ENCODE data around the gene CDC42SE2. TPM values are rescaled to one million over a fixed set of nuclear protein-coding genes. Genes with fewer than 3 reads are reported as not detected.
"Not testable (repeated sequence)": the region's sequence is repeated elsewhere in the genome, so short reads cannot be mapped to it uniquely, and the experiment has no call there.

CDC42SE2 gene
- polyA plus RNA-seq, 1 experiment, result 27.4 TPM

GRCh38 chr5:131305138-131305689, 41.4 kb downstream of the CDC42SE2 start:
- TF ChIP-seq, protein P1, sequence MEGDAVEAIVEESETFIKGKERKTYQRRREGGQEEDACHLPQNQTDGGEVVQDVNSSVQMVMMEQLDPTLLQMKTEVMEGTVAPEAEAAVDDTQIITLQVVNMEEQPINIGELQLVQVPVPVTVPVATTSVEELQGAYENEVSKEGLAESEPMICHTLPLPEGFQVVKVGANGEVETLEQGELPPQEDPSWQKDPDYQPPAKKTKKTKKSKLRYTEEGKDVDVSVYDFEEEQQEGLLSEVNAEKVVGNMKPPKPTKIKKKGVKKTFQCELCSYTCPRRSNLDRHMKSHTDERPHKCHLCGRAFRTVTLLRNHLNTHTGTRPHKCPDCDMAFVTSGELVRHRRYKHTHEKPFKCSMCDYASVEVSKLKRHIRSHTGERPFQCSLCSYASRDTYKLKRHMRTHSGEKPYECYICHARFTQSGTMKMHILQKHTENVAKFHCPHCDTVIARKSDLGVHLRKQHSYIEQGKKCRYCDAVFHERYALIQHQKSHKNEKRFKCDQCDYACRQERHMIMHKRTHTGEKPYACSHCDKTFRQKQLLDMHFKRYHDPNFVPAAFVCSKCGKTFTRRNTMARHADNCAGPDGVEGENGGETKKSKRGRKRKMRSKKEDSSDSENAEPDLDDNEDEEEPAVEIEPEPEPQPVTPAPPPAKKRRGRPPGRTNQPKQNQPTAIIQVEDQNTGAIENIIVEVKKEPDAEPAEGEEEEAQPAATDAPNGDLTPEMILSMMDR (IDR thresholded peaks at IDR 0.05; ENCODE audit: low read depth, low read length), result no peak
- H3K27ac ChIP-seq (ENCODE audit: low read depth, low read length), result no peak overlapping the region
- no peak for DNase-seq (ENCODE audit: low read depth, low spot score)
- H3K27me3 ChIP-seq (ENCODE audit: control insufficient read depth, insufficient read depth, low read length), result no peaks in the 10 kb centered on the region
- H3K9me3 ChIP-seq (ENCODE audit: control insufficient read depth, insufficient read depth, low read length), result no peaks in the 10 kb centered on the region
- H3K4me3 ChIP-seq (ENCODE audit: low read depth, low read length), result no peak overlapping the region
- ChIA-PET POLR2A (no interaction called here), CTCF (interaction anchor here (0.6 kb wide), 1 partner anchor 20 kb away, joined by 5 read pairs; no protein-coding TSS in a partner anchor)

DNA sequence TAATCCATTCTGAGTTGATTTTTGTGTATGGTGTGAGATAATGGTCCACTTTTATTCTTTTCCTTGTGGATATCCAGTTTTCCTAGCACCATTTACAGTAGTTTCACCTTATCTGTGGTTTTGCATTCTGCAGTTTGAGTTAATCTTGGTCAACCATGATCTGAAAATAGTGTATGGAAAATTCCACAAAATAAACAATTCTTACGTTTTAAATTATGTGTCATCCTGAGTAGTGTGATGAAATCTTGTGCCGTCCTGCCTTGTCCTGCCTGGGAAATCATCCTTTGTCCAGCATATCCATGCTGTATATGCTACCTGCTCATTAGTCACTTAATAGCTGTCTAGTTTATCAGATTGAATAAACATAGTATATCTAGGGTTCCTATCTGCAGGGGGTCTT, 42.1 kb downstream of the CDC42SE2 start:
- DNase-seq (ENCODE audit: low read depth, low spot score), result no peak
- no peak overlapping the region for H3K27ac ChIP-seq (ENCODE audit: low read depth, low read length)
- no peaks in the 10 kb centered on the region for H3K27me3 ChIP-seq (ENCODE audit: control insufficient read depth, insufficient read depth, low read length)
- TF ChIP-seq, protein P1 (IDR thresholded peaks at IDR 0.05; ENCODE audit: low read depth, low read length), result no peak
- ChIA-PET POLR2A (no interaction called here), CTCF (interaction anchor here (0.6 kb wide), 1 partner anchor 20 kb away, joined by 4 read pairs; no protein-coding TSS in a partner anchor)
- no peaks in the 10 kb centered on the region for H3K9me3 ChIP-seq (ENCODE audit: control insufficient read depth, insufficient read depth, low read length)
- no peak overlapping the region for H3K4me3 ChIP-seq (ENCODE audit: low read depth, low read length)

GRCh38 chr5:131312235-131312772, 48.5 kb downstream of the CDC42SE2 start:
- H3K27me3 ChIP-seq (ENCODE audit: control insufficient read depth, insufficient read depth, low read length); H3K4me3 ChIP-seq (ENCODE audit: low read depth, low read length); H3K27ac ChIP-seq (ENCODE audit: low read depth, low read length); POLR2A ChIA-PET; H3K9me3 ChIP-seq (ENCODE audit: control insufficient read depth, insufficient read depth, low read length); DNase-seq (ENCODE audit: low read depth, low spot score); CTCF ChIA-PET: not testable (repeated sequence)

DNA sequence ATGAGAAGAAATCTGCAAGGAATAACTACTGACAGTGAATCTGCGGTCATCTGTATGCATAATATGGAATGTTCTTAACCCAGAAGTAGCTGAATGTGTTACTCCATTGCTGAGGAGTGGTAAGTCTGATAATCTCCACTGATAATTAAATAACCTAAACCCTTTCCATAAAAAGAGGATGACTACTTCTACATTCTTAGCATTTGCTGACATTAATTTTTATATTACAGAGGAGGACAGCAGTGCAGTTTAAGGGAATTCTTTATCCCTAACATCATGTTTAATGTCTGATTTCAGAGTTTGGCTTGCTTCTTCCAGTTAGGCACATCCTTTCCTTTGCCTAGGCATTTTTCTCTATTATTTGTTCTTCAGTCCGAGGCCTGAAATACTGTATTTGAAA, 52.2 kb downstream of the CDC42SE2 start:
- H3K27me3 ChIP-seq (ENCODE audit: control insufficient read depth, insufficient read depth, low read length), result no peaks in the 10 kb centered on the region
- POLR2A ChIA-PET, result no interaction called here
- CTCF ChIA-PET, result no interaction called here
- H3K27ac ChIP-seq (ENCODE audit: low read depth, low read length), result no peak overlapping the region
- TF ChIP-seq, protein P1 (IDR thresholded peaks at IDR 0.05; ENCODE audit: low read depth, low read length), result no peak
- H3K9me3 ChIP-seq (ENCODE audit: control insufficient read depth, insufficient read depth, low read length), result no peaks in the 10 kb centered on the region; the same call in 1 of the 2 replicates
- DNase-seq (ENCODE audit: low read depth, low spot score), result no peak
- no peak overlapping the region for H3K4me3 ChIP-seq (ENCODE audit: low read depth, low read length)

GRCh38 chr5:131316822-131317221, 53.0 kb downstream of the CDC42SE2 start:
- no peaks in the 10 kb centered on the region for H3K27me3 ChIP-seq (ENCODE audit: control insufficient read depth, insufficient read depth, low read length)
- H3K4me3 ChIP-seq (ENCODE audit: low read depth, low read length), result no peak overlapping the region
- TF ChIP-seq, protein P1 (IDR thresholded peaks at IDR 0.05; ENCODE audit: low read depth, low read length), result no peak
- H3K9me3 ChIP-seq (ENCODE audit: control insufficient read depth, insufficient read depth, low read length), result peaks cover 2% of the 10 kb centered on the region; the same call in 1 of the 2 replicates
- DNase-seq (ENCODE audit: low read depth, low spot score), result no peak
- ChIA-PET POLR2A (no interaction called here), CTCF (no interaction called here)
- no peak overlapping the region for H3K27ac ChIP-seq (ENCODE audit: low read depth, low read length)
